GM23338 (cell line): ENCODE data around the gene SCGB1C2. TPM values are rescaled to one million over a fixed set of nuclear protein-coding genes. Genes with fewer than 3 reads are reported as not detected.

Experiments
- ATAC-seq: fragments of 200-7000 bp; cut with Tn5 transposase; 3 replicates; pipeline ENCODE4 v1.9.1; 2020
- DNase-seq: peaks from one replicate; pipeline ENCODE4 v3.0.0-alpha.2; 2015; ENCODE audit warnings: low spot score
- H2AFZ ChIP-seq: fragments of 200-600 bp; sonication (generic); 2 replicates; pipeline ENCODE4 v1.8.0; 2016; ENCODE audit warnings: antibody characterized with exemption, mild to moderate bottlenecking, moderate library complexity
- H3F3A ChIP-seq: fragments of 200-600 bp; sonication (generic); replicated peaks from 2 replicates; pipeline ENCODE4 v1.8.0; 2017; ENCODE audit warnings: antibody characterized with exemption, mixed run types, low read depth
- H3K27ac ChIP-seq: fragments of 200-600 bp; sonication (generic); 2 replicates; pipeline ENCODE4 v1.6.1; 2016; ENCODE audit warnings: low read depth
- H3K27me3 ChIP-seq: fragments of 200-600 bp; sonication (generic); 2 replicates; pipeline ENCODE4 v1.8.0; 2016; ENCODE audit warnings: mild to moderate bottlenecking, mixed run types, moderate library complexity; ENCODE audit not compliant: insufficient read depth
- H3K36me3 ChIP-seq: fragments of 200-600 bp; sonication (generic); 2 replicates; pipeline ENCODE4 v1.8.0; 2016; ENCODE audit warnings: mild to moderate bottlenecking; ENCODE audit not compliant: insufficient read depth
- H3K4me1 ChIP-seq: fragments of 200-600 bp; sonication (generic); 2 replicates; pipeline ENCODE4 v1.8.0; 2016; ENCODE audit warnings: mild to moderate bottlenecking, moderate library complexity; ENCODE audit not compliant: insufficient read depth
- H3K4me2 ChIP-seq: fragments of 200-600 bp; sonication (generic); 2 replicates; pipeline ENCODE4 v1.7.1; 2017; ENCODE audit warnings: mixed run types
- H3K4me3 ChIP-seq: fragments of 200-600 bp; sonication (generic); 2 replicates; pipeline ENCODE4 v1.6.1; 2016; ENCODE audit warnings: mixed run types
- H3K79me2 ChIP-seq: fragments of 200-600 bp; sonication (generic); replicated peaks from 2 replicates; pipeline ENCODE4 v1.8.0; 2017; ENCODE audit warnings: mild to moderate bottlenecking; ENCODE audit not compliant: insufficient read depth
- H3K9me2 ChIP-seq: fragments of 200-600 bp; sonication (generic); 2 replicates; pipeline ENCODE4 v1.8.0; 2017; ENCODE audit not compliant: insufficient read depth
- H4K20me1 ChIP-seq: fragments of 200-600 bp; sonication (generic); replicated peaks from 2 replicates; pipeline ENCODE4 v1.8.0; 2017; ENCODE audit warnings: mild to moderate bottlenecking; ENCODE audit not compliant: insufficient read depth
- H3K27ac Mint-ChIP-seq: 2 replicates; pipeline ENCODE4 v1.8.0; 2020; ENCODE audit warnings: inconsistent platforms, mild to moderate bottlenecking, moderate library complexity, mixed read lengths
- H3K27me3 Mint-ChIP-seq: 3 replicates; pipeline ENCODE4 v1.8.0; 2022; ENCODE audit warnings: low read depth, mild to moderate bottlenecking, moderate library complexity, mixed read lengths, inconsistent platforms; ENCODE audit not compliant: insufficient read depth, poor library complexity
- H3K36me3 Mint-ChIP-seq: 3 replicates; pipeline ENCODE4 v1.8.0; 2021; ENCODE audit warnings: low read depth, mild to moderate bottlenecking, inconsistent platforms, moderate library complexity, mixed read lengths
- H3K4me1 Mint-ChIP-seq: 3 replicates; pipeline ENCODE4 v1.8.0; 2020; ENCODE audit warnings: mild to moderate bottlenecking, inconsistent platforms, mixed read lengths
- H3K4me3 Mint-ChIP-seq: 3 replicates; pipeline ENCODE4 v1.8.0; 2021; ENCODE audit warnings: moderate library complexity, mild to moderate bottlenecking, inconsistent platforms, mixed read lengths
- H3K9me3 Mint-ChIP-seq: 3 replicates; pipeline ENCODE4 v1.8.0; 2020; ENCODE audit warnings: moderate library complexity, mild to moderate bottlenecking, inconsistent platforms, mixed read lengths
- CREB1 ChIP-seq: fragments of 250-450 bp; sonication (Bioruptor Pico); IDR thresholded peaks from 2 replicates; pipeline ENCODE4 v1.5.0; 2020; ENCODE audit warnings: low read depth, mild to moderate bottlenecking, moderate library complexity
- CTCF ChIP-seq, 2 experiments: fragments of 200-600 bp in 1 of 2; sonication (generic) in 1 of 2; conservative IDR thresholded peaks; 2 replicates each; pipeline versions ENCODE4 v1.5.1 to v1.6.1; 2016 to 2017; ENCODE audit warnings: antibody characterized with exemption in 2 of 2, low read depth in 2 of 2, mild to moderate bottlenecking in 2 of 2, moderate library complexity in 1 of 2
- ETS1 ChIP-seq: IDR thresholded peaks from 2 replicates; pipeline ENCODE4 v1.6.1; 2016; ENCODE audit warnings: antibody characterized with exemption
- EZH2 ChIP-seq: fragments of 200-600 bp; sonication (generic); IDR thresholded peaks from one replicate; pipeline ENCODE4 v1.8.0; 2017; ENCODE audit warnings: antibody characterized with exemption, mild to moderate bottlenecking, low read depth; ENCODE audit not compliant: unreplicated experiment
- EZH2phosphoT487 ChIP-seq: fragments of 200-600 bp; sonication (generic); IDR thresholded peaks from one replicate; pipeline ENCODE4 v1.8.1; 2018; ENCODE audit warnings: antibody characterized with exemption; ENCODE audit not compliant: unreplicated experiment
- JUNB ChIP-seq: IDR thresholded peaks from one replicate; pipeline ENCODE4 v1.6.1; 2016; ENCODE audit warnings: antibody characterized with exemption; ENCODE audit not compliant: unreplicated experiment
- NANOG ChIP-seq: IDR thresholded peaks from 2 replicates; pipeline ENCODE4 v1.6.1; 2016; ENCODE audit warnings: antibody characterized with exemption, borderline replicate concordance
- POLR2AphosphoS5 ChIP-seq: IDR thresholded peaks from 2 replicates; pipeline ENCODE4 v1.6.1; 2016; ENCODE audit warnings: antibody characterized with exemption, low read depth
- REST ChIP-seq: IDR thresholded peaks from one replicate; pipeline ENCODE4 v1.6.1; 2018; ENCODE audit warnings: antibody characterized with exemption; ENCODE audit not compliant: unreplicated experiment
- STAT1 ChIP-seq: IDR thresholded peaks from one replicate; pipeline ENCODE4 v1.6.1; 2016; ENCODE audit warnings: antibody characterized with exemption; ENCODE audit not compliant: unreplicated experiment
- ZNF114 ChIP-seq: fragments of 250-450 bp; sonication (Bioruptor Pico); IDR thresholded peaks from 2 replicates; pipeline ENCODE4 v1.5.0; 2020; ENCODE audit warnings: mild to moderate bottlenecking, moderate library complexity
- ZNF331 ChIP-seq: fragments of 250-450 bp; sonication (Bioruptor Pico); IDR thresholded peaks from 2 replicates; pipeline ENCODE4 v1.5.0; 2020; ENCODE audit warnings: low read depth, mild to moderate bottlenecking, moderate library complexity
- ZNF462 ChIP-seq: fragments of 250-450 bp; sonication (Bioruptor Pico); IDR thresholded peaks from 2 replicates; pipeline ENCODE4 v1.5.0; 2020; ENCODE audit warnings: mild to moderate bottlenecking, moderate library complexity
- polyA plus RNA-seq: library from polyadenylated mRNA; unstranded; fragments of >200 nt; fragmentation: Nextera tagmentation; extraction: Ambion mirVana; gene quantifications from 2 replicates; pipeline ENCODE4 v1.2.1, GENCODE V29; 2016
- total RNA-seq: library from RNA; depleted of rRNA; stranded (reverse); fragments of >200 nt; shearing (Covaris generic); gene quantifications from 2 replicates; pipeline ENCODE4 v1.2.3, GENCODE V29; 2014

The SCGB1C2 gene
- total and polyA plus RNA-seq, 2 experiments from 2014 or later, result not detected

- Mint-ChIP-seq H3K4me3 (no peak overlapping the region), H3K27me3 (peaks cover 17% of the 10 kb centered on the region), H3K9me3 (peaks cover under 1% of the 10 kb centered on the region; the same call in 2 of the 3 replicates), H3K4me1 (peaks cover 16% of the 10 kb centered on the region), H3K27ac (no peak overlapping the region), H3K36me3 (no peaks in the 10 kb centered on the region; the same call in 2 of the 3 replicates)
- Histone ChIP-seq H3K4me3 (no peak overlapping the region), H3K9me2 (no peaks in the 10 kb centered on the region), H3K36me3 (no peaks in the 10 kb centered on the region), H2AFZ (no peak overlapping the region), H3K4me1 (peaks cover 3% of the 10 kb centered on the region), H3K4me2 (no peak overlapping the region), H3K27ac (no peak overlapping the region), H3K79me2 (no peaks in the 10 kb centered on the region), H3F3A (peaks cover 10% of the 10 kb centered on the region; the same call in 1 of the 2 replicates), H3K27me3 (peaks cover 28% of the 10 kb centered on the region), H4K20me1 (no peaks in the 10 kb centered on the region)
- DNase-seq (no peak), ATAC-seq (no peak)
- TF ChIP-seq POLR2AphosphoS5 (no peak), NANOG (no peak), ZNF462 (CRISPR knock-in tag) (no peak), ETS1 (no peak), CREB1 (CRISPR knock-in tag) (no peak), EZH2 (no peak), CTCF (conservative IDR thresholded peaks at IDR 0.05; ENCODE audit: low read depth in 2 of 2) (no peak), EZH2phosphoT487 (no peak), STAT1 (no peak), JUNB (no peak), ZNF114 (CRISPR knock-in tag) (no peak), ZNF331 (CRISPR knock-in tag) (no peak), REST (no peak)
Measured at GRCh38 chr17:185445-186138, 48.2 kb downstream of the SCGB1C2 start.
